D721Med (cell line): ENCODE data around the gene USP9Y.

ENCODE experiments used
- DNase-seq: peaks from one replicate; pipeline ENCODE4 v3.0.0; 2011; ENCODE audit warnings: low spot score; ENCODE audit not compliant: insufficient read length
- FAIRE-seq: peaks from 2 replicates; lab custom pipeline; 2011; peaks lifted over from hg19 to GRCh38; lab: Jason Lieb, UNC
- CTCF ChIP-seq: IDR thresholded peaks from 2 replicates; pipeline ENCODE4 v1.5.1; 2012; ENCODE audit warnings: mild to moderate bottlenecking, control low read depth; ENCODE audit not compliant: insufficient read depth; ENCODE audit errors: missing control alignments

Gene USP9Y

DNA sequence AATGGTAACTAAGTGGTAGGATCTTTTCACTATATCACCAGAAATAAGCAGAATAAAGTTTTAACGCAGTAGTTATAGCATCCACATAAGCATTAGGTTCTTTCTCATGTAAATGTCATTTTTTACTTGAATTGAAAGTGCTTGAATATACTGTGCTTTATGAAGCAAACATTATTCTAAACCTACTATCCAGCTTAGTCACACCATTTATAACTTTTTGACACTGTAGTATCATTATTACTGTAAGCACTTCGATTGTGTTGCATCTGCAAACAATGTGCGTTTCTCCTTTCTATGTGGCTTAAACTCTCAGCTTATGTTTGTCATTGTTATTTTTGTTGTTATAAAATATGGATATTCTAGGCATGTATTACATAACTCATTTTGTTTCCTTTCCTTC, 132.3 kb downstream of the USP9Y start:
- no peak for DNase-seq
- FAIRE-seq, result no peak
- TF ChIP-seq CTCF, result no peak

- no peak for TF ChIP-seq CTCF
- DNase-seq, result no peak
- FAIRE-seq, result no peak
These were observed 136.5 kb downstream of the USP9Y start for GRCh38 chrY:12837550-12837949.

- FAIRE-seq (no peak), DNase-seq (no peak)
- TF ChIP-seq CTCF, result no peak
These were observed 140.3 kb downstream of the USP9Y start for GRCh38 chrY:12841368-12841767.

DNA sequence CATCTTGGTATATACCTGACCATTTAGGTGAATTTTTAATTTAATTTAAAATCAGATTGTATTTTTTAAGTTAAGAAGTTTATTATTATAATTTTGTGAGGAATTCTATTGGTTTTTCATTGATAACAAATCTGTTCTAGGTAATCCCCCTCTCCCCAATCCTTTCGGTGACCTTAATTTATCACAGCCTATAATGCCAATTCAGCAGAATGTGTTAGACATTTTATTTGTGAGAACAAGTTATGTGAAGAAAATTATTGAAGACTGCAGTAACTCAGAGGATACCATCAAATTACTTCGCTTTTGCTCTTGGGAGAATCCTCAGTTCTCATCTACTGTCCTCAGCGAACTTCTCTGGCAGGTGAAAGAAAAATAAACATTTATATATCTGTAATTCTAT, 145.8 kb downstream of the USP9Y start:
- no peak for DNase-seq
- no peak for TF ChIP-seq CTCF
- no peak for FAIRE-seq

DNA sequence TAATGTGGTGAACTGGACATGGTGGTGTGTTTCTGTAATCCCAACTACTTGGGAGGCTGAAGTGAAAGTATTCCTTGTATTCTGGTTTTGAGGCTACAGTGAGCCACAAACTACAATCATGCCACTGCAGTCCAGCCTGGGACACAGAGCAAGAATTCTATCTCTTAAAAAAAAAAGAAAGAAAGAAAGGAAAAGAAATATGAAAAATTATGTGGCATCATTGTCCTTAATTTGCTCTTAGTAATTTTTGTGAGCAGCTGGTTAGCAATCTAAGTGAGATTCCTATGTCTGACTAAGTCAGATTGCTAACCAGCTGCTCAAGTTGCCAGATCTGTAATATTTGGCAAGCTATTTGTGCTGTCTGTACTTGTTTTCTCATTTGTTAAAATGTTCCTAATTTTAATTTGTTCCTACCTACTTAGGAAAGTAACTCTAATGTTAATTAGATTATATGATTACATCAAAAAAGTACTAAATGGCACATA, 154.8 kb downstream of the USP9Y start:
- DNase-seq (no peak), FAIRE-seq (no peak)
- no peak for TF ChIP-seq CTCF

GRCh38 chrY:12867960-12868359, 166.9 kb downstream of the USP9Y start:
- FAIRE-seq (no peak), DNase-seq (no peak)
- TF ChIP-seq CTCF, result no peak

GRCh38 chrY:12896973-12897372, 195.9 kb downstream of the USP9Y start:
- TF ChIP-seq CTCF, result no peak
- FAIRE-seq (no peak), DNase-seq (no peak)
